Caki2 (cell line): Measurements from ENCODE around the gene LHCGR. TPM values are rescaled to one million over a fixed set of nuclear protein-coding genes. Genes with fewer than 3 reads are reported as not detected.

Source experiments
- DNase-seq: peaks from one replicate; pipeline ENCODE4 v3.0.0-alpha.2; 2015; ENCODE audit warnings: low read depth
- in situ Hi-C: cut with HindIII; loops from 2 replicates; pipeline ENCODE4 v1.10.0; 2016; ENCODE audit warnings: low sequenced_read_pairs, low pct_unique_long_range_greater_than_20kb, mixed read lengths
- total RNA-seq: library from RNA; depleted of rRNA; stranded (reverse); fragments of >200 nt; shearing (Covaris generic); gene quantifications from 2 replicates; pipeline ENCODE4 v1.2.3, GENCODE V29; 2014; ENCODE audit warnings: low replicate concordance; rRNA removed

LHCGR gene
- total RNA-seq, 1 experiment from 2014 or later, result not detected

- in situ Hi-C loops, result no loop called here
- DNase-seq, result no peak
These were observed 80.6 kb downstream of the LHCGR start for GRCh38 chr2:48674933-48675332.

GRCh38 chr2:48673581-48673980 lies 81.9 kb downstream of the LHCGR start:
- in situ Hi-C loops, result no loop called here
- DNase-seq, result no peak

- no peak for DNase-seq
- in situ Hi-C loops, result no loop called here
These were observed 86.5 kb downstream of the LHCGR start for GRCh38 chr2:48668992-48669391.

DNA sequence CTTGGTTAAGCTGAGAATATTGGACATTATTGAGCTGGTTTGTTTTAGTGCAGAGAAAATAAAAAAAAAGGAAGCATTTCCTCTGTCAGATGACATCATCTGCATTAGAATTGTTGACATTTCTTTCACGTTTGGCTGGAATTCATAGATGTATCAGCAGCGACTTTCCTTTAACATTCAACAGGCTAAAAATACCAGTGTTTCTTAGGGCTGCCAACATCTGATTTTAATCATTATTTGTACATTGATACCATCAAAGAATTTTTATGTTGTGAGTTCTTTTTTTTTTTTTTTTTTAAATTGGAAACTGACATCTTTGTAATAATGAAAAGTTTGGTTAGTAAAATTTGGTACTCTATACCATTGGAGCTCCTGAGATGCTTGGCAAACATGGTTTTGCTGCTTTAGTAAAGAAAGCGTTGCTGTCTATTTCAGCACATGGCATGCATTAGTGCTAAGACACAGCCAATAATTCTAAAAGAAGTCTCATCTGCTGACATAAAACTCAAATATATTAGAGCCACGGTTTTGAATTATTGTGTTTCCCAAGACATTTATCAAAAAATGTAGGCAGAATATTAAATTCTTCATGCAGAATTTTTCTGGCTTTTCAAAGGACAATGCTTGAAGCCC lies 104.2 kb downstream of the LHCGR start:
- no peak for DNase-seq
- in situ Hi-C loops, result no loop called here

GRCh38 chr2:48638261-48638660 lies 117.3 kb downstream of the LHCGR start:
- DNase-seq, result no peak
- in situ Hi-C loops, result no loop called here

Other genes starting within 250 kb of the LHCGR start
- 0.47 TPM in 1 of 2 replicates, not detected in the other for gene STON1, start 225.6 kb downstream of the LHCGR start, total RNA-seq
- gene GTF2A1L, start 137.9 kb downstream of the LHCGR start, total RNA-seq, result not detected in 2 replicates